GM12874 (cell line): ENCODE data around the gene PIWIL1.

Experiments used
- CTCF ChIP-seq: IDR thresholded peaks from 2 replicates; pipeline ENCODE4 v1.5.1; 2011; ENCODE audit warnings: low read depth, mild to moderate bottlenecking, control low read depth, low read length, moderate library complexity; ENCODE audit not compliant: insufficient read depth

The PIWIL1 gene

GRCh38 chr12:130337488-130338303, at the start of gene PIWIL1:
TSS of gene PIWIL1 (plus strand) at chr12:130337887. CDS start at chr12:130342592, 4,705 bp downstream.
- TF ChIP-seq CTCF: no peak

GRCh38 chr12:130288206-130288605, 49.5 kb upstream of the PIWIL1 start:
- no peak for TF ChIP-seq CTCF

GRCh38 chr12:130288691-130289090, 49.0 kb upstream of the PIWIL1 start:
- TF ChIP-seq CTCF: no peak

- TF ChIP-seq CTCF: no peak
These were observed 47.6 kb upstream of the PIWIL1 start for GRCh38 chr12:130290114-130290513.

- TF ChIP-seq CTCF: no peak
These were observed 39.2 kb upstream of the PIWIL1 start for GRCh38 chr12:130298322-130299021.

GRCh38 chr12:130299574-130299973, 38.1 kb upstream of the PIWIL1 start:
- no peak for TF ChIP-seq CTCF

GRCh38 chr12:130300090-130300489, 37.6 kb upstream of the PIWIL1 start:
- TF ChIP-seq CTCF: no peak
